AG20443 (cell line): ENCODE results near the gene TRIM72.
"Not testable (repeated sequence)": the region's sequence is repeated elsewhere in the genome, so short reads cannot be mapped to it uniquely, and the experiment has no call there.

Experiments
- DNase-seq: peaks from one replicate; pipeline ENCODE4 v3.0.0; 2012; ENCODE audit warnings: low spot score, mixed read lengths

Gene TRIM72

DNA sequence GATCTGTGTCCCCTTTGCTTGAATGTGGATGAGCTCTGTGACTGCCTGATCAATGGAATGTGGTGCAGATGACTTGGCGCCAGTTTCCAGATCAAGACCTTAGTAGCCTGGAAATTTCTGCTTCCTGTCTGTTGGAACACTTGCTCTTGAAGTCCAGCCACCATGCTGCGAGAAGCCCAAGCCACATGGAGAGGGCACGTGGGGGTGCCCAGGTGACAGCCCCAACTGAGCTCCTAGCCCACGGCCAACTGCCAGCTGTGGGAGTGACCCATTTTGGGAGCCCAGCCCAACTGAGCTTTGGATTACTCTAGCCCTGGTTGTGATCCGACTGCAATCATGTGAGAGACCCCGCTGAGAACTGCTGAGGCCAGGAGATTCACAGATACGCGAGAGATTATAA is 42.5 kb downstream of the TRIM72 start:
- no peak for DNase-seq

GRCh38 chr16:31258366-31258765 is 44.4 kb downstream of the TRIM72 start:
- DNase-seq = no peak

DNA sequence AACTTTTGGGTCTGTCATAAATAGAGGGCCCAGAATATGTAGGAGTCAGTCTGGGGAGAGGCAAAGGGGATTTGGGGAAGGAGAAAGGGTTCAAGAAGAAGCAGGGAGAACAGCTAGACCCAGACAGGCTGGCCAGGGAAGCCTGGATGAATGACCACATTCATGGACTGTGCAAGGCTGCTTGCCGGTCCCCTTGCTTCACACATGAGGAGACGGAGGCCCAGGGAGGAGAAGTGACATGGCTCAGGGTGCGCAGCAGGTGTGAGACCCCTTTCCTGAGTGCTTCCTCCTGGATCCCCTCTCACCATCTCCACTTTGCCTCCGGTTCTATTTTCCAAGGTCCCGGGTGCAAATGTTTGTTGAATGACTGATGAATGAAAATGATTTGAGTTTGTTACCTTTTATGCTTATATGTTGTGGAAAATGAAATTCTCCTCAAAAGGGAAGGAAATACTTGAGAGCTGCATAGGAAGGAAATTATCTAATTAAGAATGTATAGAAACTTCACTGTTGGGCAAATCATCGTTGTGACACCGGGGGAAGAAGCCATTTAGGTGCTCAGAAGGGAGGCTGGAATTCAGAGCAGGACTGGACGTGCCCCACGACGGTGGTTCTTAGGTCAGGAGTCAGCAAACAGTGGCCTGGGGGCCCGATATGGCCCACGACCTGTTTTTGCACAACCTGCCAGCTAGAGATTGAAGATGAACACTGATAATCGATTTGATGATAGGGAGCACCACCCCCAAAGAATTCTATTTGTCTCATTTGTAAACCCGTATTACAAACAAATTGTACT is 46.4 kb downstream of the TRIM72 start:
- DNase-seq = no peak

- DNase-seq = no peak
Observed at GRCh38 chr16:31262084-31262483, 48.2 kb downstream of the TRIM72 start.

DNA sequence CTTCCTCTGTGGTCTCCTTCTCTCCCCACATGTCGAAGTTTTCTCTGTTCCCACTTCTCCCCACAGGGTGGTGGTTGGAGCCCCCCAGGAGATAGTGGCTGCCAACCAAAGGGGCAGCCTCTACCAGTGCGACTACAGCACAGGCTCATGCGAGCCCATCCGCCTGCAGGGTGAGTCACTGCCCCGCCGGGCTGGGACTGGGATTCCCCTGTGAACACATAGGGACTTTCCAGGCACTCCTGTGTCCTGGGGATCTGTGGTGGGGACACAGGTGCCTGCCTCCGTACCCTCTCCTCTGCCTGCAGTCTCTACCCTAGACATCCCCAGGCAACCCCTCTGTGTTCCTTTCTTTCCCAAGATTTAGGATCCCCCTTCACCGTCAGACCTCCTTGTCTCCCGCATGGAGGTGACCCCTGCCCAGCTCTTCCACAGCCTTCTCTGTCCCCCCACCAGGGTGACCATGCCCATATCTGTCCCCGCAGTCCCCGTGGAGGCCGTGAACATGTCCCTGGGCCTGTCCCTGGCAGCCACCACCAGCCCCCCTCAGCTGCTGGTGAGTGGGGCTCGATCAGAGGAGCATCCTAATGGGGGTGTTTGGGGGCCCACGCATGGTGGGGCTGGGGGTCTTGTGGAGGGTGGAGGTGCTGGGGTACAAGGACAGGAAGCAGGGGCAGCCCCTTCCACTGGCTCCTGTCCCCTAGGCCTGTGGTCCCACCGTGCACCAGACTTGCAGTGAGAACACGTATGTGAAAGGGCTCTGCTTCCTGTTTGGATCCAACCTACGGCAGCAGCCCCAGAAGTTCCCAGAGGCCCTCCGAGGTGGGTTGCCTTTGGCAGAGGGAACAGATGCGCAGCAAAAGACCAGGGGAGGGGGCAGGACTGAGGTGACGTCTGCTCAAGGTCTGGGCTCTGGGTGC is 51.7 kb downstream of the TRIM72 start:
- DNase-seq = peak; percentile 57

DNA sequence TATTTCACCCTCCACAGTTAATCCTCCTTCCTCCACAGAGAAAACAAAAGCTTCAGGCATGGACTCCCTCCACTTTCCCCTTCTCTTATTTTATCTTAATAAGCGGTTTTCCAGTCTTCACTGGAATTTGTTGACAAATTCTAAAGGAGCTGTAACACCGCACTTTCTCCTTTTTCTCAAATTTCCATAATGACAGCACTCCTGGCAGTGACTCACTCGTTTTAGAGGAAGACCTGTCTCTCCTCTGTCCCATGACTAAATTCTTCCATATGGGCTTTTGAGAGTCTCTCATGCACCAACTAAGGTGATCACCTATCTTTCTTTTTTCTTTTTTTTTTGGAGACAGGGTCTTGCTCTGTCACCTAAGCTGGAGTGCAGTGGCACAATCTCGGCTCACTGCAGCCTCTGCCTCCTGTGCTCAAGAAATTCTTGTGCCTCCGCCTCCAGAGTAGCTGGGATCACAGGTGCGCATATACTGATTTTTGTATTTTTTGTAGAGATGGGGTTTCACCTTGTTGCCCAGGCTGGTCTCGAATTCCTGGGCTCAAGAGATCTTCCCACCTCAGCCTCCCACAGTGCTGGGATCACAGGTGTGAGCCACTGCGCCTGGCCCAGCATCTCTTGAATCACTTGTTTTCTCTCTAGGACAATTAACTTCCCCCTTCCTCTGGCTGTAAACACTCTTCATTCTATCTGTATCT is 53.6 kb downstream of the TRIM72 start:
- DNase-seq = no peak

GRCh38 chr16:31268033-31268365 is 54.1 kb downstream of the TRIM72 start:
- no peak for DNase-seq

DNA sequence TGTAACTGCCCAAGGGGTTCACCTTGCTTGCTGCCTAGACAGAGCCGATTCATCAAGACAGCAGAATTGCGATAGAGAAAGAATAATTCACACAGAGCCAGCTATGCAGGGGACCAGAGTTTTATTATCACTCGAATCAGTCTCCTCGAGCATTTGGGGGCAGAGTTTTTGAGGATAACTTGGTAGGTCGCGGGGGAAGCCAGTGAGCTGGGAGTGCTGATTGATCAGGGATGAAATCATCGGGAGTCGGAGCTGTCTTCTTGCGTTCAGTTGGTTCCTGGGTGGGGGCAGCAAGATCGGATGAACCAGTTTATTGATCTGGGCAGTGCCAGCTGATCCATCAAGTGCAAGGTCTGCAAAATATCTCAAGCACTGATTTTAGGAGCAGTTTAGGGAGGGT is 55.0 kb downstream of the TRIM72 start:
- no peak for DNase-seq

DNA sequence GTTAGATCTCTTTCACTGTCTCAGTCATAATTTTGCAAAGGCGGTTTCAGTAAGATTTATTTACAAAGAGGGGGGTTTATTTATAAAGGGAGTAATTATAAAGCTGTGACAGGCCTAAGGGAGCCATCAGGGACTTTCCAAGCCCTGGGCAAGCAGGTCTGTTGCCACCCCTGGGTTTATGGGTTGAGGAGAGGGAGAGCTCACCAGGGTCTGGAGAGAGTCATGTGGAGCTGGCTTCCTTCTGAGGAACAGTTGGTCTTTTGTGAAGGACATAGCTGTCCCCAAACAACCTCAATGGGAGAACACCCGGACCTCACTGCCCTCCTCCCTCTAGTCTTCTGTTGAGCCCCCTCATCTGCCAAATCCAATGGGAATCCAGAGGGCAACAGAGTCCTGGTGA is 55.6 kb downstream of the TRIM72 start:
- no peak for DNase-seq

DNA sequence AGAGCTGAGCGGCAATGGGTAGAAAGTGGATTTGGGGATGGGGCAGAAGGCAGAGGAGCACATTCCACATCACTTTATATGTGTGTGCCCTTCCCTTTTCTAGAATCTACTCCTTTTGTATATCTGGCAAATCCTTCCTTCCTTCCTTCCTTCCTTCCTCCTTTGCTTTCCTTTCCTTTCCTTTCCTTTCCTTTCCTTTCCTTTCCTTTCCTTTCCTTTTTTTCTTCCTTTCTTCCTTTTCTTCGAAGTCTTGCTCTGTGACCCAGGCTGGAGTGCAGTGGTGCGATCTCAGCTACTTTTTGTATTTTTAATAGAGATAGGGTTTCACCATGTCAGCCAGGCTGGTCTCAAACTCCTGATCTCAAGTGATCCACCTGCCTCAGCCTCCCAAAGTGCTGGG is 56.1 kb downstream of the TRIM72 start:
- DNase-seq = not testable (repeated sequence)

DNA sequence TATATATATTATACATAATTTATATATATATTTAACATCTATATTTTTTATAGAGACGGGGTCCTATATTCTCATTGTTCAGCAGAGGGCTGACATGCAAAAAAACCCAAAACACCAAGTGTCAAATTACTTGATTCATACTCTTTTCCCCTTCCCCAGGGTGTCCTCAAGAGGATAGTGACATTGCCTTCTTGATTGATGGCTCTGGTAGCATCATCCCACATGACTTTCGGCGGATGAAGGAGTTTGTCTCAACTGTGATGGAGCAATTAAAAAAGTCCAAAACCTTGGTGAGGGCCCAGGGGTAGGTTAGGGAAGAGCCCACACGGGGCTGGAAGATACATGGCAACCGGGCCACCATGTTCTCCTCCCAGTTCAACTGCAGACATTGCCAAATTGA is 56.9 kb downstream of the TRIM72 start:
- no peak for DNase-seq

GRCh38 chr16:31271621-31272190 is 57.8 kb downstream of the TRIM72 start:
- peak; percentile 6 for DNase-seq

- peak; percentile 25 for DNase-seq
Observed at GRCh38 chr16:31273187-31273586, 59.3 kb downstream of the TRIM72 start.

- peak; percentile 70 for DNase-seq
Observed at GRCh38 chr16:31273676-31274075, 59.8 kb downstream of the TRIM72 start.

DNA sequence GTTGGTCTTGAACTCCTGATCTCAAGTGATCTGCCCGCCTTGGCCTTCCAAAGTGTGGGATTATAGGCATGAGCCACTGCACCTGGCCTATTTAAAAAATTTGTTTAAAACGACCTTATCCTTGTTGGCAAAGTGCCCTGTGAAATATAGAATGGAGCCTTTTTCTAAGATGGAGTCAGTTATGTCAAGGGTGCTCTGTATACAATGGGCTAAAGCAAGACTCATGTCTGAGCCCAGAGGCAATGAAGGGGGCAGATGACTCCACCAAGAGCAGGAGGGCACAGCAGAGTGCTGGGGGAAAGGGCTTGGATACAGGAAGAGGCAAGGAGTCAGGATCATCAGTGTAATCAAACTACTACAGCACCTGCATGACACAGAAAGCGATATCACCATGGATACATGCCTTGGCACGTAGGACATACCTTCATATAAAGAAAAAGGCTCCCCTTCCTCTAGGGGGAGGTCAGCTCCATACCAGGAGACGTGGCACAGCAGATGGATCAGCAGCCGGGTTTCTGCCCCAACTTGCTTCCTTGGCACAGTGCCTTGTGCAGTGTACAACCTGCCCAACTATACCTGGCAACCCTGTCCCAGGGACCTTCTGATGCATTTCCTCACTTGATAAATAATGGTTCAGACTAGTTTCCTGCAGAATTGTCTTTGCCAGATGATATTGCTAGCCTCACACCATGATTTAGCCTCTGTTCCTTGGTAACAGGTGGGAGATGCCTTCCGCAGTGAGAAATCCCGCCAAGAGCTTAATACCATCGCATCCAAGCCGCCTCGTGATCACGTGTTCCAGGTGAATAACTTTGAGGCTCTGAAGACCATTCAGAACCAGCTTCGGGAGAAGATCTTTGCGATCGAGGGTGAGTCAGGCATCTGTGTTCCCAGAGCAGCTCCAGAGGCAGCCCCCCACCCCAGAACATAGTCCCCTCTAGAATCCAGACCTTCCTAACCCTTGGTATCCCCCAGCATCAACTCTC is 61.2 kb downstream of the TRIM72 start:
- peak; percentile 7 for DNase-seq

DNA sequence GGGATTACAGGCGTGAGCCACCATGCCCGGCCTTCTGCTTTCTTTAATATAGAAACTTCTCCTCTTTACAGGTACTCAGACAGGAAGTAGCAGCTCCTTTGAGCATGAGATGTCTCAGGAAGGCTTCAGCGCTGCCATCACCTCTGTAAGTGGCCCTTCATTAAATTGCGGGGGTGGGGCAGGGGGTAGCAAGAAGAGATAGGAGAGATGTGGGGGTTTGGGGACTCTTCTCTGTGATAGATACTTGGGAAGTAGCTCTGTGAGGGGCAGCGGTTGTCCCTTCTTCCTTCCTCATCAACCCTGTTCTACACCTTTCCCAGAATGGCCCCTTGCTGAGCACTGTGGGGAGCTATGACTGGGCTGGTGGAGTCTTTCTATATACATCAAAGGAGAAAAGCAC is 62.7 kb downstream of the TRIM72 start:
- peak; percentile 4 for DNase-seq

DNA sequence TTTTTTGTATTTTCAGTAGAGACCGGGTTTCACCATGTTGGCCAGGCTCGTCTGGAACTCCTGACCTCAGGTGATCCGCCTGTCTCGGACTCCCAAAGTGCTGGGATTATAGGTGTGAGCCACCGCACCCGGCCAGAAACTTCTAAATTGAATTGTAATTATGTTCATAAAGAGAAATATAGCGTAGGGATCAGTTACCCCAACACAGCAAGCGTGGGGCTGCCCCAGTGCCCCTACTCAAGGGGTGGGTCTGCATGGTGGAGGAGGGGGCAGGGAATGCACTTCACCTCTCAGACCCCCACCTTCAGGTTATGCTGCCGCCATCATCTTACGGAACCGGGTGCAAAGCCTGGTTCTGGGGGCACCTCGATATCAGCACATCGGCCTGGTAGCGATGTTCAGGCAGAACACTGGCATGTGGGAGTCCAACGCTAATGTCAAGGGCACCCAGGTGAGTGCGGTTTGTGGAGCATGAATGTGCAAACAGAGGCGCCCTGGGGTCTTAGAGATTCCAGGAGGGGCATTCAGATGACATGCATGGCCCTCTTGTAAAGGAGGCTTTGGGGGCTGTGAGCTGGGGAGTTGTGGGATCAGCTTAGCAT is 63.8 kb downstream of the TRIM72 start:
- peak; percentile 2 for DNase-seq

DNA sequence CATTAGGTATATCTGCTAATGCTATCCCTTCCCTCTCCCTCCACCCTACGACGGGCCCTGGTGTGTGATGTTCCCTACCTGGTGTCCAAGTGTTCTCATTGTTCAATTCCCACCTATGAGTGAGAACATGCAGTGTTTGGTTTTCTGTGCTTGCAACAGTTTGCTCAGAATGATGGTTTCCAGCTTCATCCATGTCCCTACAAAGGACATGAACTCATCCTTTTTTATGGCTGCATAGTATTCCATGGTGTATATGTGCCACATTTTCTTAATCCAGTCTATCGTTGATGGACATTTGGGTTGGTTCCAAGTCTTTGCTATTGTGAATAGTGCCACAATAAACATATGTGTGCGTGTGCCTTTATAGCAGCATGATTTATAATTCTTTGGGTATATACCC is 64.9 kb downstream of the TRIM72 start:
- not testable (repeated sequence) for DNase-seq
